SJSA1 (cell line): ENCODE measurements around the gene RNF182. TPM values are rescaled to one million over a fixed set of nuclear protein-coding genes. Genes with fewer than 3 reads are reported as not detected.
"Not testable (repeated sequence)": the region's sequence is repeated elsewhere in the genome, so short reads cannot be mapped to it uniquely, and the experiment has no call there.

ENCODE experiments used
- DNase-seq, 2 experiments: peaks; one replicate each; pipeline ENCODE4 v3.0.0-alpha.2; 2015 to 2020; ENCODE audit warnings: low spot score in 2 of 2, low read depth in 1 of 2
- H3K27ac ChIP-seq: fragments of 250-450 bp; sonication (Bioruptor Pico); 2 replicates; pipeline ENCODE4 v1.5.1; 2020; ENCODE audit warnings: mild to moderate bottlenecking, moderate library complexity
- H3K27me3 ChIP-seq: fragments of 250-450 bp; sonication (Bioruptor Pico); replicated peaks from 2 replicates; pipeline ENCODE4 v1.5.1; 2020; ENCODE audit warnings: mild to moderate bottlenecking, moderate library complexity
- H3K36me3 ChIP-seq: fragments of 250-450 bp; sonication (Bioruptor Pico); 2 replicates; pipeline ENCODE4 v1.5.1; 2020; ENCODE audit warnings: mild to moderate bottlenecking
- H3K4me1 ChIP-seq: fragments of 250-450 bp; sonication (Bioruptor Pico); replicated peaks from 2 replicates; pipeline ENCODE4 v1.6.1; 2021; ENCODE audit warnings: mild to moderate bottlenecking
- H3K4me3 ChIP-seq: fragments of 250-450 bp; sonication (Bioruptor Pico); 2 replicates; pipeline ENCODE4 v1.5.1; 2020; ENCODE audit warnings: mild to moderate bottlenecking
- H3K9me3 ChIP-seq: fragments of 250-450 bp; sonication (Bioruptor Pico); replicated peaks from 2 replicates; pipeline ENCODE4 v1.5.1; 2020; ENCODE audit warnings: mild to moderate bottlenecking
- total RNA-seq: library from RNA; depleted of rRNA; stranded (reverse); fragments of >200 nt; shearing (Covaris generic); gene quantifications from 2 replicates; pipeline ENCODE4 v1.2.3, GENCODE V29; 2014

The RNF182 gene
- total RNA-seq, 1 experiment from 2014 or later, result 3.1 TPM

GRCh38 chr6:13924146-13924948, 405 bp upstream of the RNF182 start:
- Histone ChIP-seq H3K9me3 (no peaks in the 10 kb centered on the region), H3K27me3 (peaks cover 8% of the 10 kb centered on the region), H3K4me3 (peak overlapping the region; percentile 49), H3K36me3 (no peaks in the 10 kb centered on the region), H3K27ac (peak overlapping the region; percentile 50), H3K4me1 (peaks cover 22% of the 10 kb centered on the region)
- peak; percentile 51 to 54 for DNase-seq

GRCh38 chr6:13926378-13926777, 1.6 kb downstream of the RNF182 start:
- H3K9me3 ChIP-seq, result no peaks in the 10 kb centered on the region
- H3K27ac ChIP-seq, result no peak overlapping the region
- H3K36me3 ChIP-seq, result no peaks in the 10 kb centered on the region
- no peak overlapping the region for H3K4me3 ChIP-seq
- no peak for DNase-seq
- peaks cover 8% of the 10 kb centered on the region for H3K27me3 ChIP-seq
- H3K4me1 ChIP-seq, result peaks cover 22% of the 10 kb centered on the region

- H3K4me3 ChIP-seq, result no peak overlapping the region
- no peak for DNase-seq
- H3K27me3 ChIP-seq, result peaks cover 8% of the 10 kb centered on the region
- peaks cover 22% of the 10 kb centered on the region for H3K4me1 ChIP-seq
- no peaks in the 10 kb centered on the region for H3K36me3 ChIP-seq
- no peak overlapping the region for H3K27ac ChIP-seq
- H3K9me3 ChIP-seq, result no peaks in the 10 kb centered on the region
Measured at GRCh38 chr6:13927203-13927602, 2.5 kb downstream of the RNF182 start.

GRCh38 chr6:13929196-13929595, 4.4 kb downstream of the RNF182 start:
- no peaks in the 10 kb centered on the region for H3K9me3 ChIP-seq
- H3K4me3 ChIP-seq, result no peak overlapping the region
- peaks cover 8% of the 10 kb centered on the region for H3K27me3 ChIP-seq
- peaks cover 12% of the 10 kb centered on the region for H3K4me1 ChIP-seq
- H3K27ac ChIP-seq, result no peak overlapping the region
- no peak for DNase-seq
- H3K36me3 ChIP-seq, result no peaks in the 10 kb centered on the region

- Histone ChIP-seq H3K36me3 (no peaks in the 10 kb centered on the region), H3K9me3 (no peaks in the 10 kb centered on the region), H3K4me1 (no peaks in the 10 kb centered on the region), H3K27ac (no peak overlapping the region), H3K27me3 (no peaks in the 10 kb centered on the region), H3K4me3 (no peak overlapping the region)
- DNase-seq, result no peak
Measured at GRCh38 chr6:13931797-13932402, 7.1 kb downstream of the RNF182 start.

GRCh38 chr6:13932785-13933184, 8.0 kb downstream of the RNF182 start:
- Histone ChIP-seq H3K36me3 (no peaks in the 10 kb centered on the region), H3K27me3 (no peaks in the 10 kb centered on the region), H3K4me3 (no peak overlapping the region), H3K27ac (no peak overlapping the region), H3K9me3 (no peaks in the 10 kb centered on the region), H3K4me1 (no peaks in the 10 kb centered on the region)
- no peak for DNase-seq

DNA sequence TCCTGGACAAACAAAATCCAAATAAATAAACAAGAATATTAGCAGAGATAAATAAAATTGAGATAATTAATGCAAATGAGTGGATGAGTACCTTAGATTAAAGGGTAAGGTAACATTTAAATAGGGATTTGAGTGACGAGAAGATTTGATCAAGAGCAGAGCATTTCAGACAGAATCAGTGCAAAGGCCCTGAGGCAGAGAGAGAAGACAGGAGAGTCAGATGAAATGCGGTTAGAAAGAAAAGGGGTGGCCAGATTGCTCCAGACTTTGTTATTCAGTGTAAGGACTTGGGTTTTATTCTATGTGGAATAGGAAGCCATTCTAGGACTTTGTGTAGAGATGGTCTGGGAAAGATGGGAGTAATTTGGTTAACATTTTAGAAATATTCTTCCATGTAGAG, 10.0 kb downstream of the RNF182 start:
- DNase-seq, result no peak
- no peaks in the 10 kb centered on the region for H3K9me3 ChIP-seq
- no peaks in the 10 kb centered on the region for H3K36me3 ChIP-seq
- no peak overlapping the region for H3K4me3 ChIP-seq
- no peaks in the 10 kb centered on the region for H3K27me3 ChIP-seq
- no peaks in the 10 kb centered on the region for H3K4me1 ChIP-seq
- H3K27ac ChIP-seq, result no peak overlapping the region

GRCh38 chr6:13935190-13935880, 10.6 kb downstream of the RNF182 start:
- no peaks in the 10 kb centered on the region for H3K36me3 ChIP-seq
- no peaks in the 10 kb centered on the region for H3K27me3 ChIP-seq
- H3K9me3 ChIP-seq, result no peaks in the 10 kb centered on the region
- no peak for DNase-seq
- H3K4me1 ChIP-seq, result no peaks in the 10 kb centered on the region
- H3K27ac ChIP-seq, result no peak overlapping the region
- H3K4me3 ChIP-seq, result no peak overlapping the region

DNA sequence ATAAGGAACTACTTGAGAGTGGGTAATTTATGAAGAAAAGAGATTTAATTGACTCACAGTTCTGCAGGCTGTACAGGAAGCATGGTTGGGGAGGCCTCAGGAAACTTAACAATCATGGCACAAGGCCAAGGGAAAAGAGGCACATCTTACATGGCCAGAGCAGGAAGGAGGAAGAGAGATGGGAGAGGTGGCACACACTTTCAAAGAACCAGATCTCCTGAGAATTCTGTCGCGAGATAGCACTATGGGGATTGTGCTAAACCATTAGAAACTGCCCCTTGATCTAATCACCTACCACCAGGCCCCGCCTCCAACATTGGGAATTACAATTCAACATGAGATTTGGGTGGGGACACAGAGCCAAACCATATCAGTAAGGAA, 11.1 kb downstream of the RNF182 start:
- DNase-seq, H3K27ac ChIP-seq: not testable (repeated sequence)

GRCh38 chr6:13941902-13942301, 17.1 kb downstream of the RNF182 start:
- H3K4me1 ChIP-seq, result no peaks in the 10 kb centered on the region
- H3K36me3 ChIP-seq, result no peaks in the 10 kb centered on the region
- H3K27me3 ChIP-seq, result no peaks in the 10 kb centered on the region
- H3K27ac ChIP-seq, result no peak overlapping the region
- no peak overlapping the region for H3K4me3 ChIP-seq
- DNase-seq, result no peak
- H3K9me3 ChIP-seq, result no peaks in the 10 kb centered on the region; the same call in none of the 2 replicates

More for the DNA sequence above, 11.1 kb downstream of the RNF182 start:
- not testable (repeated sequence) for H3K4me3 ChIP-seq, H3K27me3 ChIP-seq, H3K4me1 ChIP-seq, H3K36me3 ChIP-seq, H3K9me3 ChIP-seq

- H3K27ac ChIP-seq, result no peak overlapping the region
- peaks cover 5% of the 10 kb centered on the region for H3K4me1 ChIP-seq
- no peaks in the 10 kb centered on the region for H3K27me3 ChIP-seq
- H3K9me3 ChIP-seq, result no peaks in the 10 kb centered on the region; the same call in none of the 2 replicates
- H3K36me3 ChIP-seq, result no peaks in the 10 kb centered on the region
- no peak overlapping the region for H3K4me3 ChIP-seq
- DNase-seq, result no peak
Measured at GRCh38 chr6:13943943-13944342, 19.2 kb downstream of the RNF182 start.

GRCh38 chr6:13946506-13946905, 21.8 kb downstream of the RNF182 start:
- Histone ChIP-seq H3K4me3 (no peak overlapping the region), H3K27ac (no peak overlapping the region), H3K36me3 (no peaks in the 10 kb centered on the region), H3K4me1 (peaks cover 5% of the 10 kb centered on the region), H3K27me3 (no peaks in the 10 kb centered on the region), H3K9me3 (no peaks in the 10 kb centered on the region; the same call in none of the 2 replicates)
- DNase-seq, result no peak

DNA sequence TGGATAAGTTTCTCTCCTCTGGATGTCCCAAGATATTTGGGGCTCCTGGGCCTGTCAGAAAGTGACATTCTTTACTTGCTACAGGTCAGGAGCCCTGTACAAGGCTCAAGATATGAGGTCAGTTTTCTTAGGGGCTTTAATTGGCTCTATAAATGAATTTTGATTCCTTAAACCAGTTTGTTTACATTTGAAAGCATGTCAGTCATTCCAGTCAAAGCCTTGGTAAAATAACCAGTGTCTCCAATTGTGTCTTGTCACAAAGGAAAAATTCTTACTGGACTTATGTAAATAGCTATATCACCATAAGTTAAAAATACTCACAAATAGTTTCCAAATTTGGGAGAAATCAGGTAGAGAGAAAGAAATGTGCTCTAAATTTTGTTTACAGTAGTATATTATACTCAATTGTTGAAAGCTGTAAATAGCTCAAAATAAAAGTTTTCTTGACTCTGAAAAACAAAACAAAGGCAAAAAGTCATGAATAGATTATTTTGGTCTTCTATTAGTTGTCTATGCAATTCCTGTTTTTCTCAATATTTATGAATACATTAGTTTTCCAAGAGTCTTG, 22.9 kb downstream of the RNF182 start:
- peaks cover 7% of the 10 kb centered on the region for H3K4me1 ChIP-seq
- no peak for DNase-seq
- H3K4me3 ChIP-seq, result no peak overlapping the region
- H3K27ac ChIP-seq, result no peak overlapping the region
- no peaks in the 10 kb centered on the region; the same call in 1 of the 2 replicates for H3K9me3 ChIP-seq
- H3K36me3 ChIP-seq, result no peaks in the 10 kb centered on the region
- no peaks in the 10 kb centered on the region for H3K27me3 ChIP-seq

GRCh38 chr6:13952101-13952500, 27.3 kb downstream of the RNF182 start:
- H3K27me3 ChIP-seq, result no peaks in the 10 kb centered on the region
- H3K9me3 ChIP-seq, result no peaks in the 10 kb centered on the region
- H3K27ac ChIP-seq, result no peak overlapping the region
- no peak overlapping the region for H3K4me3 ChIP-seq
- peaks cover 16% of the 10 kb centered on the region for H3K4me1 ChIP-seq
- DNase-seq, result no peak
- H3K36me3 ChIP-seq, result no peaks in the 10 kb centered on the region
